Right kidney (tissue), 1 donor: ENCODE data around the gene DCLK2.

ENCODE experiments used
- DNase-seq: peaks from one replicate; pipeline ENCODE4 v3.0.0-alpha.2; 2016

The DCLK2 gene

DNA sequence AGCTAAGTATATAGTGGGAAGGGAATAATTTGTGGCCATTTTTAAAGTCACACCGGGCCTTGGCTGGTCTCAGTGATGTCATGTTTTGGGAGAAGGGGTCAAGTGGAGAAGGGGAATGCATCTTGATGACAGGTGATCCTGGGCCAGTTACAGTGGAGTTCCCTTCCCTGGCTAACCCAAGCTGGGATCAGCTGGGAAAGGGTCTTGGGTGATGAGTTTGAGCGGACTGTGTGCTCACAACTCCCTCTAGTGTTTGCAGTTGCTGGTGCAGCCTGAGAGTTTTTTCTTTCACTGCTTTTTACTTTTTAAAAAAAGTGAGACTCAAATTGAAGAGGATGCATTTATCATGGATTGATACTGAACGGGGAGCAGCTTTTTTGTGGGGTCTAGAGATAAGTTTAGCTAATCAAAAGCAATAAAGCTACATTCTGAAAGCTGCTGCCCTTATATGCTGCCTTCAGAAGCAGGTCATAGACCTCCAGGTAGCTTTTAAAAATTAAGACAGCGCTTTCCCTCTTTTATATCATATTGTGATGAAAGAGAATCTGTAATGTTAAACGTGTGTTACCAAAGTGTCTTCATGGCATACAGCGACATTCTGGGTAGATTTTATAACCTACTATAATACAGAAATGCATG, 164.7 kb downstream of the DCLK2 start:
- DNase-seq, result peak; percentile 36

DNA sequence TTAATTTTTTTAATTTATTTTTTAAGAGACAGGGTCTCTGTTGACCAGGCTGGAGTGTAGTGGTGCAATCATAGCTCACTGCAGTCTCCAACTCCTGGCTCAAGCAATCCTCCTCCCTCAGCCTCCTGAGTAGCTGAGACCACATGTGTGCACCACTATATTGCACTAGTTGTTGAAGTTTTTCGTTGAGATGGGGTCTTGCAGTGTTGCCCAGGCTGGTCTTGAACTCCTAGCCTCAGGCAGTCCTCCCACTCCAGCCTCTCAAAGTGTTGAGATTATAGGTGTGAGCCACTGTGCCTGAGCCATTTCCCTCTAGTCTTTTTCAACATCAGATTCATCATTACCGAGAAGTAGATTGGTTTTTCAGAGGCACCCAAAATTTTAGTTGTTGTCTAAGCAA, 165.7 kb downstream of the DCLK2 start:
- no peak for DNase-seq

DNA sequence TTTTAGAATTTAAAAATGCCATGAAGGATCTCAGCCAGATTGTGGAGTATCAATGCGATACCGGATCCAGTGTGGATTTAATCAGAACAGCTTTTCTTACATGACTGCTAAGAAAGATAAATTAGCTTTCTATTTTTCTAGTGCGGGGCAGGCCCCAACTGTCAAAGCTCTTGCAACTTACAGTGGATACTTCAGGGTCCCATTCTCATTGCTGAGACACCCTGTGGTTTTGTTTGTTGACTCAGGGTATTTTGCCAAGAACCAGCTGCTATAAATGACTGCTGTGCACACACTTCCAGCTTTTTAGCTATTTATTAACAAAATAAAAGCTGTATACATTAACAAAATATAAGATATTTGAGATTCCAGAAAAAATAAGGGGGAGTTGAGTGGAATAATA, 166.4 kb downstream of the DCLK2 start:
- no peak for DNase-seq

GRCh38 chr4:150247184-150247583, 168.9 kb downstream of the DCLK2 start:
- DNase-seq, result no peak

DNA sequence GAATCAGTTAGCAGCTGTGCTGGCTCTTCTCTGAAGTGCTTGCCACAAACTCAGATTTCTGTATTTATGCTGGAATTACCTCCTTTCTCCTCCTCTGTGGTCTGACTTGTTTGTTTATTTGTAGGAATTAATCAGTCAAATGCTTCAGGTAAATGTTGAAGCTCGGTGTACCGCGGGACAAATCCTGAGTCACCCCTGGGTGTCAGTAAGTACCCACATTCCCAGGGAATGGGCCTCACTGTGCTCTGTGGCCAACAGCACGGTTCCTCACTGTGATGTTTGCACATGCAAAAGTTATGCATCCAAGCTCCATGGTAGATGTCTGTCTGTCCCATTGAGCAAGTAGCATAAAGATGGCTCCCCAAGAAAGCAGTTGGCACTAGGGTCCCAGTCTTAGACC, 169.9 kb downstream of the DCLK2 start:
- DNase-seq, result no peak

GRCh38 chr4:150250293-150250997, 172.2 kb downstream of the DCLK2 start:
- DNase-seq, result no peak

- DNase-seq, result no peak
Observed at GRCh38 chr4:150250998-150251651, 172.9 kb downstream of the DCLK2 start.

GRCh38 chr4:150251752-150252190, 173.5 kb downstream of the DCLK2 start:
- no peak for DNase-seq

GRCh38 chr4:150252306-150252705, 174.1 kb downstream of the DCLK2 start:
- no peak for DNase-seq

DNA sequence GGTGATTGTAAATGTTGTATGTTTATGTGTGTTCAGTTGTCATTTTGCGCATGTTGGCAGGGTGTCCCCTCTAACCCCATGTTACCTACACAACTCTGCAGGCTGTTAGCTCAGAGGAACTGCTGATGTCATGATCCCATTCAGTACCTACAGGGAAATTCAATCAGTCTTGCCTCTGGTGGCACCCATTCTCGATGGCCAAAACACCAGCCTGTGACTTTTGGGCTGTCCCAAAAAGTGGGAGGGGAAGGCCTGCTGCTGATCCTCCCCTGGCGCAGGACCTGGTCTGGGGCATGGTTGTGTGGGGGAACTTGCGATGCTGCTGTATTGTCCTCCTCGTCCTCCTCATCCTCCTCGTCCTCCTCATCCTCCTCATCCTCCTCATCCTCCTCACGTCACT, 174.5 kb downstream of the DCLK2 start:
- no peak for DNase-seq

DNA sequence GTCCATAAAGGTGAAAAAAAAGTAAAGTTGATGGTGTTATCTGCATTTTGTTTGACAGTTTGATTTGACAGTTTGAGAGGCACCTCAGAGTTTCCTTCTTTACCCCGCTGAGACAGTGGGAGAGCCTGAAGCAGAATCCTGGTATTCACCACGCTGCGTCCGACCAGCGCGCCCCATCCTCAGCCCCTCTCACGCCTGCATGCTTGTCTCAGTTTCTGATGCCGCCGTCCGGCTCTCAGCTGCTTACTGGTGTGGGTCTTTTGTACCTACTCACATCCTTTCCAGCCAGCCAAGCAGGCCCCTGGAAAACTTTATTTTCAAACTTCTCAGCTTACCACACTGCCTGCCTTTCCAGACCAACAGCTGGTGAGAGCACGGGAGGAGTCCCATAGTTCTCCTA, 175.2 kb downstream of the DCLK2 start:
- DNase-seq, result no peak

GRCh38 chr4:150253965-150254630, 175.9 kb downstream of the DCLK2 start:
- DNase-seq, result no peak

GRCh38 chr4:150255610-150256224, 177.5 kb downstream of the DCLK2 start:
- DNase-seq, result no peak

GRCh38 chr4:150256225-150256620, 178.0 kb downstream of the DCLK2 start:
- DNase-seq, result no peak

- DNase-seq, result no peak
Observed at GRCh38 chr4:150256841-150257730, 178.8 kb downstream of the DCLK2 start.

- DNase-seq, result no peak
Observed at GRCh38 chr4:150258569-150258968, 180.3 kb downstream of the DCLK2 start.

DNA sequence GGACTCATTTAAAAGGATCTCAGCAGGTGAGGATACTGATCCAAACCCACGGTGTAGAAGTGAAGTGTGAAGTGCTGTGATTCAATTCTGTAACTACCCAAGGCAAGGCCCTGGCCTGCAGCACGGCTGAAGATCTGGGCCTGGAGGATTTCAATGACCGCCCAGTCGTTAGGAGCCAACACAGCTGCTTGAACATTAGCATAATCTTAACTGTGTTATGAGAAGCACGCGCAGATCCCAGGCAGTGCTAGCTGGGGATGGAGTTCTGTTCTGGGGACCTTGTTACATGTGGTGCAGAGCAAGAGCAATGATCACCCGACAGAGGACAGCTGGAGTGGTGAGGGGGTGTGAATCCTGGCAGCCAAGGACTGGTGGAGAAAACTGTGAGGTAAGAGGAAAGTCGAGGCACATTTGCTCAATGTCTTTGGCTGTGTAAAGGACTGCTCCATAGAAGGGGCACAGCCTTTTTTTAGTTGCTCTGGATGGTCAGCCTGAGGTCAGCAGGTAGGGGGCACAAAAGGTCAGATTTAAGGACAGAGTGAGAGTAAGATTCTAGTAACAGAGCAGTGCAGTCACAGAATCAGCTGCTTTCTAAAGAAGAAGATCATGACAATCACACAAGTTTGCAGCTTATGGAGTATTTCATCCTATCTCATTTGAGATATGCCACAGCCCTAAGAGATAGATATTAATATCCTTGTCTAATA, 181.8 kb downstream of the DCLK2 start:
- no peak for DNase-seq

GRCh38 chr4:150261571-150261970, 183.3 kb downstream of the DCLK2 start:
- no peak for DNase-seq

- no peak for DNase-seq
Observed at GRCh38 chr4:150262611-150263010, 184.4 kb downstream of the DCLK2 start.

DNA sequence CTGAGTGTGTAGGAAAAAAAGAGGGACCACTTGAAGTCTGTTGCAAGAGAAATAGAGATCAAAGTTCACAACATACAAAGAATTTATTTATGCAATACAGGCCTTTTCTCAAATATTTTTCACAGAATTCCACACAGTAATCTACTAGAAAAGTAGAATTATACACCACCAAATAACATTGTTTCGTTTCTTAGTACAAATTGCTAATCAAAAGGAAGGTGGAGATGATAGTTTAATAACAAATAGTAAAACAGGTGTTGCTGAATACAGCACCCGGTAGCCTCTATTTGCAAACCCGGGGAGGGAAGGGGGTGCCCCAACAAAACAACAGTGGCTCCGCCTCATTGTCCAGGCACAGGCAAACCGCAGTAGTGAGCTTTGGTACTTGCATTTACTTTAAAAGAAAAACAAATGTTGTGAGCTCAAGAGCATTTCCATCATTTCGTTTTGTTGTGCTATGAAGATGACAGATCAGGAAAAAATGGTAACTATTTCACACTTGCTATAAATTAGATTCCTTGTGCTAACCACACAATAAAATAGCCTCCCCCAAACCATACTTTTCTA, 186.4 kb downstream of the DCLK2 start:
- no peak for DNase-seq

GRCh38 chr4:150265806-150266205, 187.6 kb downstream of the DCLK2 start:
- no peak for DNase-seq
